ENCODE data around the gene FBP2. TPM values are rescaled to one million over a fixed set of nuclear protein-coding genes. Genes with fewer than 3 reads are reported as not detected.

The FBP2 gene
- total and polyA plus RNA-seq, 12 donors, result 0.15 to 4.6 (median 0.37) TPM; not detected in 1

DNA sequence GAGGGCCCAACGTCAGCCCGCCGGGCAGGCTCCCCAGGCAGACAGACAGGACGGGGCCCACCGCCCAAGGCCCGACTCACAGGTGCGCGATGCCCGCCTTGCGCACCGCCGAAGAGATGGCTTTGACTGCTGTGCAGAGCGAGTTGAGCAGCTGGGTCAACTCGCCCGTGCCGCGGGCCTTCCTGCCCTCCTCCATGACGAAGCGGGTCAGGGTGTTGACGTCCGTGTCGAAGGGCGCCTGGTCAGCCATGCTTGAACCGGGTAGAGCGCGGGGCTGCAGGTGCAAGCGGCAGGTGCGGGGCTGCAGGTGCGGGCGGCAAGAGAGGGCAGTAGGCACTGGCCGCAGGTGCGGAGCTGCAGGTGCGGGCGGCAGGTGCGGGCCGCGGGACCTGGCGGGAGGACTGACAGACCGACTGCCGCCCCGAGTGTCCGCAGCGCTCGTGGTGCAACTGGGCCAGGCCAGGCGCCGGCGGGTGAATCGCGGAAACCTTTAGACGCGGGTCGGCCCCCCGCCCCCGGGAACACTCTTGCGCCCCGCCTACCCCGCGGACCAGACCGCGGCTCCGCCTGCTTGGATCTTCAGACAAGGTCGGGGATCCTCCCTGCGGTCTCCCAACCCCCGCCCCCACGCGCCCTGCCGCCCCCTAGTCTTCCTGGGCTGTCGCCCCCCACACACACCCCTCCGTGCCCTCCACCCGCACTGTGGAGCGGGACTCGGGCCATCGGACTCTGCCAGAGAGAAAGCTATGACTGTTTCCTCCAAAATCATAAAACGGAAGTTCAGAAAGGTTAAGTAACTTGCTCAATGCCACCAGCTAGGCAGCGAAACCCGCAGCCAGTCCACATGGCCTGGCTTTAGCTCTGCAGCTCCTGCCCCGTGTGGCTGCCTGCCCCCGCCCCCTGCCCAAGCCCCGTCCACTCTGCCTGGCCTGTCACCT lies 45.7 kb upstream of the FBP2 start, which contains the start of gene FBP1:
TSS of gene FBP1 (minus strand) at position 458 of the 938 bp plus-strand sequence. CDS start at position 250, 208 bp downstream.
- WGBS, 4 donors, result 3 to 16% (median 9%) methylated on average over 19 to 79 of the region's 79 CpGs
- DNase-seq, result peak; percentile 58 to 74 (median 66)
- TF ChIP-seq POLR2A (IDR thresholded peaks at IDR 0.05), result peak in 1 of 2 donors; percentile 7
- TF ChIP-seq, protein P1, sequence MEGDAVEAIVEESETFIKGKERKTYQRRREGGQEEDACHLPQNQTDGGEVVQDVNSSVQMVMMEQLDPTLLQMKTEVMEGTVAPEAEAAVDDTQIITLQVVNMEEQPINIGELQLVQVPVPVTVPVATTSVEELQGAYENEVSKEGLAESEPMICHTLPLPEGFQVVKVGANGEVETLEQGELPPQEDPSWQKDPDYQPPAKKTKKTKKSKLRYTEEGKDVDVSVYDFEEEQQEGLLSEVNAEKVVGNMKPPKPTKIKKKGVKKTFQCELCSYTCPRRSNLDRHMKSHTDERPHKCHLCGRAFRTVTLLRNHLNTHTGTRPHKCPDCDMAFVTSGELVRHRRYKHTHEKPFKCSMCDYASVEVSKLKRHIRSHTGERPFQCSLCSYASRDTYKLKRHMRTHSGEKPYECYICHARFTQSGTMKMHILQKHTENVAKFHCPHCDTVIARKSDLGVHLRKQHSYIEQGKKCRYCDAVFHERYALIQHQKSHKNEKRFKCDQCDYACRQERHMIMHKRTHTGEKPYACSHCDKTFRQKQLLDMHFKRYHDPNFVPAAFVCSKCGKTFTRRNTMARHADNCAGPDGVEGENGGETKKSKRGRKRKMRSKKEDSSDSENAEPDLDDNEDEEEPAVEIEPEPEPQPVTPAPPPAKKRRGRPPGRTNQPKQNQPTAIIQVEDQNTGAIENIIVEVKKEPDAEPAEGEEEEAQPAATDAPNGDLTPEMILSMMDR (IDR thresholded peaks at IDR 0.05), result no peak
- H3K4me1 ChIP-seq (replicated peaks in 1 of 2), result peaks cover 0 to 10% of the 10 kb centered on the region in 2 donors
- no peaks in the 10 kb centered on the region for H3K9me3 ChIP-seq (replicated peaks in 1 of 3)
- peak within 1 kb of the TSS in 3 of 4 donors; percentile 35 to 76 (median 61) for H3K4me3 ChIP-seq
- intact Hi-C loops (cut with DNase I), result no loop called here
- no peaks in the 10 kb centered on the region for H3K36me3 ChIP-seq (replicated peaks in 1 of 2)
- H3K27ac ChIP-seq, result peak within 1 kb of the TSS in 3 of 5 donors; percentile 51 to 68 (median 57)
- no peaks in the 10 kb centered on the region for H3K27me3 ChIP-seq

GRCh38 chr9:94638335-94639060 lies 44.9 kb upstream of the FBP2 start:
- H3K27ac ChIP-seq, result peak overlapping the region in 1 of 5 donors; percentile 68
- H3K4me1 ChIP-seq (replicated peaks in 1 of 2), result peaks cover 0 to 10% of the 10 kb centered on the region in 2 donors
- no peak for DNase-seq
- TF ChIP-seq, protein P1 (IDR thresholded peaks at IDR 0.05), result no peak
- TF ChIP-seq POLR2A (IDR thresholded peaks at IDR 0.05), result no peak
- H3K27me3 ChIP-seq, result no peaks in the 10 kb centered on the region
- WGBS, 4 donors, result 68 to 84% (median 72%) methylated on average over 14 to 17 of the region's 17 CpGs
- no peaks in the 10 kb centered on the region for H3K9me3 ChIP-seq (replicated peaks in 1 of 3)
- H3K36me3 ChIP-seq (replicated peaks in 1 of 2), result no peaks in the 10 kb centered on the region
- H3K4me3 ChIP-seq, result peak overlapping the region in 1 of 4 donors; percentile 61
- intact Hi-C loops (cut with DNase I), result no loop called here

DNA sequence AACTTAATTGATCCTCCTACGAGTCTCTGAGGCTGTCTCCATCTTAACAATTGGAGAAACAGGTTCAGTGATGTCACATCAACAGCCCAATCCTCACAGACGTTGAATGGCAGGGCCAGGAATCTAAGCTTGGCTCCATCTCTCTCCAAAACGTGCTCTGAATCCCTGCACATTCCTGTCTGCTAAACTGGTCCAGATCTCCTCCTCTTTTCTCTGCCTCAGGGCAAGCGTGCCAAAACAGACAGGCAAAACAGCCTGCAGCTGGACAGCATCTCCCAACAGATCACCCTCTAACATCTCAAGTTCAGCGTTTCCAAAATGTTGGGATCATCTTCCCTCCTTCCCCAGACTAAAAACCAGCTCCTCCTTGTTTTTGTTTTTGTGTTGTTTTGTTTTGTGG lies 39.1 kb upstream of the FBP2 start:
- Histone ChIP-seq H3K4me1 (replicated peaks in 1 of 2) (no peaks in the 10 kb centered on the region), H3K36me3 (replicated peaks in 1 of 2) (no peaks in the 10 kb centered on the region), H3K27ac (no peak overlapping the region), H3K9me3 (replicated peaks in 1 of 3) (no peaks in the 10 kb centered on the region), H3K4me3 (no peak overlapping the region), H3K27me3 (no peaks in the 10 kb centered on the region)
- DNase-seq, result no peak
- TF ChIP-seq, protein P1 (IDR thresholded peaks at IDR 0.05), result no peak
- TF ChIP-seq POLR2A (IDR thresholded peaks at IDR 0.05), result no peak
- WGBS, 4 donors, result 34 to 54% (median 46%) methylated on average over 5 of the region's 5 CpGs
- intact Hi-C loops (cut with DNase I), result no loop called here

DNA sequence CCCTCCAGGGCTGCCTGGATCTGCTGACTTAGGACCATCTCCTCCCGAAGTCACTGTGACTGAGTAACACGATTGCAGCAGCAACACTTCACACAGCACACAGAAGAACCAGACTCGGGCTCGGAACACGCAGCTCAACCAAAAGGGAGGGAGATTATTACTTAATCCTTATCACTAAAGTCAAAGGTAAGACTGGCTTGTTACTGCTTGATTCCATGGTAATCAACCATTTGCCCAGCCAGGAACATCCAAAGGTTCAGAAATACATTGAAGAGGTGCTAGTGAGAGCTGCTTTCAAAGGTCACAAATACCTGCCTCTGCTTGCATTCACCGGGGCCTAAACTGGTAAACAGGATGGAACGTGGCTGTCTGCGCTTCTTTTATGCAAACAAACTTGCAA lies 38.0 kb upstream of the FBP2 start:
- no peaks in the 10 kb centered on the region for H3K36me3 ChIP-seq (replicated peaks in 1 of 2)
- WGBS, 4 donors, result 81 to 94% (median 84%) methylated on average over 8 of the region's 8 CpGs
- H3K4me1 ChIP-seq (replicated peaks in 1 of 2), result no peaks in the 10 kb centered on the region
- TF ChIP-seq, protein P1 (IDR thresholded peaks at IDR 0.05), result no peak
- no peak for TF ChIP-seq POLR2A (IDR thresholded peaks at IDR 0.05)
- H3K9me3 ChIP-seq (replicated peaks in 1 of 3), result no peaks in the 10 kb centered on the region
- H3K4me3 ChIP-seq, result no peak overlapping the region
- intact Hi-C loops (cut with DNase I), result no loop called here
- H3K27ac ChIP-seq, result no peak overlapping the region
- no peak for DNase-seq
- no peaks in the 10 kb centered on the region for H3K27me3 ChIP-seq

Measured in adrenal gland (tissue), 12 donors.